Measurements from ENCODE around the gene ADM5.
A peak's percentile ranks its signal among the peaks of the same experiment; 100 is the strongest.
"Not testable (repeated sequence)": the region's sequence is repeated elsewhere in the genome, so short reads cannot be mapped to it uniquely, and the experiment has no call there.

ADM5 gene

GRCh38 chr19:49691243-49692146 is 2.1 kb downstream of the ADM5 start:
- peak overlapping the region; percentile 55 for H3K4me3 ChIP-seq (ENCODE audit: low read depth, low read length)
- no peak for DNase-seq (ENCODE audit: low read depth)

DNA sequence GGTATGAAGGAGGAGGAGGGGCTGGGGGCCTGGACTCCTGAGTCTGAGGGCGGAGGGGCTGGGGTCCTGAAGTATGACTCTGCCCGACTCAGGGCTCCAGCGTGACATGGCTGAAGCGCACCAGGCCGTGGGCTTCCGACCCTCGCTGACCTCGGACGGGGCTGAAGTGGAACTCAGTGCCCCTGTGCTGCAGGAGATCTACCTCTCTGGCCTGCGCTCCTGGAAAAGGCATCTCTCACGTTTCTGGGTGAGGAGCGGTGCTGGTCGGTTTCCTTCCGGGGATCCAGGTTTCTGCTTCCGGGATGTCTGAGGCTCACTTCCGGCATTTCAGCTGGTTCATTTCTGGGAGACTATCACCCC is 2.7 kb downstream of the ADM5 start:
- no peak for DNase-seq (ENCODE audit: low read depth)
- H3K4me3 ChIP-seq (ENCODE audit: low read depth, low read length), result peak overlapping the region; percentile 55

GRCh38 chr19:49696115-49696514 is 6.7 kb downstream of the ADM5 start:
- no peak for DNase-seq (ENCODE audit: low read depth)
- no peak overlapping the region for H3K4me3 ChIP-seq (ENCODE audit: low read depth, low read length)

GRCh38 chr19:49696865-49697264 is 7.5 kb downstream of the ADM5 start:
- no peak for DNase-seq (ENCODE audit: low read depth)
- H3K4me3 ChIP-seq (ENCODE audit: low read depth, low read length), result no peak overlapping the region

DNA sequence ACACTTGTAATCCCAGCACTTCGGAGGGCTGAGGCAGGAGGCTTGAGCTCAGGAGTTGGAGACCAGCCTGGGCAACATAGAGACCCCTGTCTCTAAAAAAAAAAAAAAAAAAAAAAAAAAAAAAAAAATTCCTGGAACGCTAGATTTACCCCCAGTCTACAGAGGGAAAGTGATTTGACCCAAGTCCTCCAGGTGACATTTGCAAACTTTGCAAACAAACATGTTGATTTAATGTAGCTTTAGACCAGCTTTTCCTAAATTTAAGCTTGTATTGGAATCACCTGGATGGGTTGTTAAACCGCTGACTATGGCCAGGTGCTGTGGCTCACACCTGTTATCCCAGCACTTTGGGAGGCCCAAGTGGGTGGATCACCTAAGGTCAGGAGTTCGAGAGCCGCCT is 10.0 kb downstream of the ADM5 start:
- no peak overlapping the region for H3K4me3 ChIP-seq (ENCODE audit: low read depth, low read length)
- DNase-seq (ENCODE audit: low read depth), result no peak

DNA sequence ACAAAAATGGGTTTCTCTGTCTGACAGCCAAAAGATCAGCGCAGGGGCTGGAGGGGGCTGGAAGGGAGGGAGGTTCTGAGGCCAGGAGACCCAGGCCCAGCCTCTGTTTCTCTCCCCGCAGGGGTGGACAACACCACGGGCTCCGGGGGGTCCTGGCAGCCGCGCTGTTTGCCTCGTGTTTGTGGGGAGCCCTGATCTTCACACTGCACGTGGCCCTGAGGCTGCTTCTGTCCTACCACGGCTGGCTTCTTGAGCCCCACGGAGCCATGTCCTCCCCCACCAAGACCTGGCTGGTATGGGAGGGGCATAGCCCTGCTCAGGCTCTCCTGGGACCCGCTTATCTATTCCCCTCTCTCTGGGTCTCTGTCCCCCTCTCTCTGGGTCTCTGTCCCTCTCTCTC is 11.2 kb downstream of the ADM5 start:
- no peak overlapping the region for H3K4me3 ChIP-seq (ENCODE audit: low read depth, low read length)
- no peak for DNase-seq (ENCODE audit: low read depth)

- no peak for DNase-seq (ENCODE audit: low read depth)
- no peak overlapping the region for H3K4me3 ChIP-seq (ENCODE audit: low read depth, low read length)
Measured at GRCh38 chr19:49701271-49701786, 11.9 kb downstream of the ADM5 start.

DNA sequence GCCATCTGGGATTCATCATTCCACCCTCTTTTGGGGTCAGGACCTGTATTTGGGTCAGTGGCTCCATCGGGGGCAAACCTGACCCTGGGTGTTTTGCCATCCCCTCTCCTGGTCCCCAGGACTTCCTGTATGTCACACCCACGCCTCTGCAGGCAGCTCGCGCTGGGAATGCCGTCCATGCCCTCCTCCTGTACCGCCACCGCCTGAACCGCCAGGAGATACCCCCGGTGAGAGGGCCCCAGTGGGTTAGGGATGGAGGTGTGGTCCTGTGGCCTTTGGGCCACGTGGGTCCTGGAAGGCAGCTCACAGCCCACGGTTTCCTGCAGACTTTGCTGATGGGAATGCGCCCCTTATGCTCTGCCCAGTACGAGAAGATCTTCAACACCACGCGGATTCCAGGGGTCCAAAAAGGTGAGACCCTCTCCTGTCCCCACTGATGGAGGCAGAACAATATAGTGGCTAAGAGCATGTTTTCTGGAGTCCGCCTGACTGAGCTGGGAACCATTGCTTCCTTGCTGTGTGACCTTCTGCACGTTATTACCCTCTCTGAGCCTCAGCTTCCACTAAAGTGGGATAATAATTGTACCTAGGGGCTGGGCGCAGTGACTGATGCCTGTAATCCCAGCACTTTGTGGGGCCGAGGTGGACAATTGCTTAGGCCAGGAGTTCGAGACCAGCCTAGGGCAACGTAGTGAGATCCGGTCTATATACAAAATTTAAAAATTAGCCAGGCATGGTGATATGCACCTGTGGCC is 15.7 kb downstream of the ADM5 start:
- DNase-seq (ENCODE audit: low read depth), result no peak

GRCh38 chr19:49705919-49706318 is 16.5 kb downstream of the ADM5 start:
- H3K4me3 ChIP-seq (ENCODE audit: low read depth, low read length), result no peak overlapping the region
- DNase-seq (ENCODE audit: low read depth), result no peak

More for the DNA sequence above, 15.7 kb downstream of the ADM5 start:
- no peak overlapping the region for H3K4me3 ChIP-seq (ENCODE audit: low read depth, low read length)

DNA sequence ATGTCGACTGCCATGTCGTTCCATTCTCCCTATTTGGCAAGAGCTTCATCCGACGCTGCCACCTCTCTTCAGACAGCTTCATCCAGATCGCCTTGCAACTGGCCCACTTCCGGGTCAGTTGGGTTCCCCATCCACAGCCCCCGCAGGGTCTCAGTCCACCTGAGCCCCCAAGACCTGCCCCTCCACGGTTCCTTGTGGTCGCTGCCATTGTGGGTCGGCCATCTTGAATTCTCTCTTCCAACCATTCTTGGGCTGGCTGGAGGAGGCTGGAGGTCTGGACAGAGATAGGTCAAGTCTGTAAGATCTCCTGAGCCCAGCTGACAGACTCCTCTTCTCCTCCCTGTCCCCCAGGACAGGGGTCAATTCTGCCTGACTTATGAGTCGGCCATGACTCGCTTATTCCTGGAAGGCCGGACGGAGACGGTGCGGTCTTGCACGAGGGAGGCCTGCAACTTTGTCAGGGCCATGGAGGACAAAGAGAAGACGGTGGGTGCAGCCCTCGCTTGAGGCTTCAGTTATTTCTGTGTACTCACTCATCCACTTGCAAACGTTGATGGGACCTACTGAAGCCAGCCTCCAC is 21.1 kb downstream of the ADM5 start:
- H3K4me3 ChIP-seq (ENCODE audit: low read depth, low read length), result no peak overlapping the region
- no peak for DNase-seq (ENCODE audit: low read depth)

- DNase-seq (ENCODE audit: low read depth), result no peak
- H3K4me3 ChIP-seq (ENCODE audit: low read depth, low read length), result no peak overlapping the region
Measured at GRCh38 chr19:49712397-49712859, 23.0 kb downstream of the ADM5 start.

DNA sequence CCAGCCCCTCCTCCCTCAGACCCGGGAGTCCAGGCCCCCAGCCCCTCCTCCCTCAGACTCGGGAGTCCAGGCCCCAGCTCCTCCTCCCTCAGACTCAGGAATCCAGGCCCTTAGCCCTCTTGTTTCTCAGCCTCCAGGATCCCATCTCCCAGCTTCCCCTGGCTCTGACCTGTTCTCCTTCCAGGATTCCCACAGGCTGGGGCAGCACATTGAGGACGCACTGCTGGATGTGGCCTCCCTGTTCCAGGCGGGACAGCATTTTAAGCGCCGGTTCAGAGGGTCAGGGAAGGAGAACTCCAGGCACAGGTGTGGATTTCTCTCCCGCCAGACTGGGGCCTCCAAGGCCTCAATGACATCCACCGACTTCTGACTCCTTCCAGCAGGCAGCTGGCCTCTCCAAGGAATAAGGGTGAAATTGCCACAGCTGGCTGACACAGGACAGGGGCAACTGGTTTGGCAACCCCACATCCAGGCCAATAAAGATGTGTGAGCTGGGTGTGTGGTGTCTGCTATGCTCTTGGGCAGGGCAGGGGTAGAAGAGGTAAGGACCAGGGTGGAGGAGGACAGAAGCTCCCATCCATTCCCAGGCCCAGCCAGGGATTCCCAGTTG is 23.9 kb downstream of the ADM5 start:
- no peak overlapping the region for H3K4me3 ChIP-seq (ENCODE audit: low read depth, low read length)
- no peak for DNase-seq (ENCODE audit: low read depth)

- no peak for DNase-seq (ENCODE audit: low read depth)
- no peak overlapping the region for H3K4me3 ChIP-seq (ENCODE audit: low read depth, low read length)
Measured at GRCh38 chr19:49716154-49716553, 26.8 kb downstream of the ADM5 start.

- DNase-seq (ENCODE audit: low read depth), result no peak
- H3K4me3 ChIP-seq (ENCODE audit: low read depth, low read length), result no peak overlapping the region
Measured at GRCh38 chr19:49718511-49718910, 29.1 kb downstream of the ADM5 start.

GRCh38 chr19:49718991-49719390 is 29.6 kb downstream of the ADM5 start:
- no peak for DNase-seq (ENCODE audit: low read depth)
- H3K4me3 ChIP-seq (ENCODE audit: low read depth, low read length), result no peak overlapping the region

GRCh38 chr19:49719420-49719819 is 30.0 kb downstream of the ADM5 start:
- H3K4me3 ChIP-seq (ENCODE audit: low read depth, low read length), result not testable (repeated sequence)

GRCh38 chr19:49727217-49728030 is 38.0 kb downstream of the ADM5 start:
- DNase-seq (ENCODE audit: low read depth), result peak; percentile 35
- H3K4me3 ChIP-seq (ENCODE audit: low read depth, low read length), result no peak overlapping the region

More at GRCh38 chr19:49719420-49719819, 30.0 kb downstream of the ADM5 start:
- not testable (repeated sequence) for DNase-seq (ENCODE audit: low read depth)

DNA sequence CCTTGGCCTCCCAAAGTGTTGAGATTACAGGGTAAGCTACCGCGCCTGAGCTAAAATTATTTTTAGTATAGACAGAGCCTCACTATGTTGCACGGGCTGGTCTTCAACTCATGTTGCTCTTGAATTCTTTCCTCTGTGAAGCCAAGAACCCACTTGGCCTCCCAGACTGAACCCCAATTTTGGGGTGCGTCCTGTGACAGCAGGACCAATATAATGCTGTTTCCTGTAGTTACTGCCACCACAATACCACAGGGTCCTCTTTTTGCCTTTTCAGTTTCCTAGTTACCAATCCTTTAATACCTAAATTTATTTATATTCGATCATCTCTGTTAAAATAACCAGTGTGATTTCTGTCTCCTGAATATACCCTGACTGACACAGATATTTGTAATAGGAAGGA is 40.8 kb downstream of the ADM5 start:
- H3K4me3 ChIP-seq (ENCODE audit: low read depth, low read length), result no peak overlapping the region
- no peak for DNase-seq (ENCODE audit: low read depth)

GRCh38 chr19:49738268-49738667 is 48.9 kb downstream of the ADM5 start:
- H3K4me3 ChIP-seq (ENCODE audit: low read depth, low read length), result no peak overlapping the region
- DNase-seq (ENCODE audit: low read depth), result no peak

Measured in skeletal muscle cell (primary cell).